Epidermal melanocyte (primary cell): Measurements from ENCODE around the gene PRIMPOL.

Experiments used
- DNase-seq: peaks from one replicate; pipeline ENCODE4 v3.0.0; 2011; ENCODE audit warnings: low spot score; ENCODE audit not compliant: insufficient read length

Gene PRIMPOL

GRCh38 chr4:184664445-184665210 lies 15.1 kb downstream of the PRIMPOL start:
- no peak for DNase-seq

- no peak for DNase-seq
These were observed 17.1 kb downstream of the PRIMPOL start for GRCh38 chr4:184666670-184667069.

- DNase-seq = no peak
These were observed 18.6 kb downstream of the PRIMPOL start for GRCh38 chr4:184668096-184668495.

DNA sequence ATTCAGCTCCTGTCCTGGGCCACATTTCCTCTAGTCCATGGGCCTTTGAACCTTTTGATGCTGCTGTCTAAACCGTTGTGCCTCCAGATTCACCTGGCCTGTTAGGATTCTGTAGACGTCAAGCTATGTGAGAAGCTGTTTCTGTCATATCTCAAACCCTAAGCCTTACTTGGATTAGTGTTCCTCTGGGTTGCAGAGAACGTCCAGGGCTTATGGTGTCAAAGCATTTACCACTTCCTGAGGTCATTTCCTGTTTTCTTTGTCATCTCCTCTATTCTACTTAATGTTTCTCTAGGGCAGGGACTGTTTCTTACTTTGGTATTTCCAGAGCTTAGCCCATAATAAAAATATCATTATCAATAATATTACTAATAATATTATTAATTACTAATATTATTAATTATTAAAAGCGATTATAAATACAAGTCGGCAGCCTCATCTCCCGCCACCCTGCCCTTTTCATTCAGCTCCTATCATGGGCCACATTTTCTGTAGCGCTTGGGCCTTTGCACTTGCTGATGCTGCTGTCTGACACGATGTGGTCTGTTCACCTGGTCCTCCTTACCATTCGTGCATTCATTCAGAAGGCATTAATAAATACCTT lies 19.1 kb downstream of the PRIMPOL start:
- no peak for DNase-seq

DNA sequence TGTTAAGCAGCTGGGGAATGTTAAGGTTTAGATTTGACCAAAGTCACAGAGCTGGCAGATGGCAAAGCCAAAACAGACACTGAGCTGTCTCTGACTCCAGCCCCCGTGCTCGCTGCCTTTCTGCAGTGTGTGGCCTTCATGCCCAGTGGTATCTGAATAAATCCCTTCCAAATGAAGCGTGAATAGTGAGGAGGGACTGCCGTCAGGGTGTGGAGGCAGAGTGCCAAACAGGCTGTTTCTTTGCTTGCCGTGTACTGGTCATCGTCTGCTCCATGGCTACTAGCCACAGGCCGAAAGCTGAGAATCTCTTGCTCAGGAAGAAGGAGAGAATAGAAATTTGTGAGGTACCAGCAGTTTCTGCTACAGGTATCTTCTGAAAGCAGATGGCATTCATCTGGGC lies 19.7 kb downstream of the PRIMPOL start:
- no peak for DNase-seq

GRCh38 chr4:184671101-184671500 lies 21.6 kb downstream of the PRIMPOL start:
- DNase-seq = no peak

DNA sequence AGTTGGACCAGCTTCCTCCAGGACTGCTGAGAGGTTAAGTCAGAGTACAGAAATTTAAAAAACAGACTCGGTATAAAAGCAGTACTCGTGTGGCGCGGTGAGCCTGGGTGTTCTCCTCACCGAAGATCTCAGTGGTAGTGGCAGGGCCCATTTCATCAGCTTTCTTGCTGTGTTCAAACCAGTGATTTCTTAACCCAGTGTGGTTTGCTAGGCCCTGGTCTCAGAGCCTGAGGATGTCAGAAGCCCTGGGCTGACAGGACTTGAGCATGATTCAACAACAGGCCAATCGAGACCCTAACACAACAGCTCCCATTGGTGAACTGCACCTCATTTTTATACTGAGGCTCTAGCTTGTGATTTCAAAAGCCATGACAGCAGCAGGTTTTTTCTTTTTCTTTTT lies 23.2 kb downstream of the PRIMPOL start:
- no peak for DNase-seq

DNA sequence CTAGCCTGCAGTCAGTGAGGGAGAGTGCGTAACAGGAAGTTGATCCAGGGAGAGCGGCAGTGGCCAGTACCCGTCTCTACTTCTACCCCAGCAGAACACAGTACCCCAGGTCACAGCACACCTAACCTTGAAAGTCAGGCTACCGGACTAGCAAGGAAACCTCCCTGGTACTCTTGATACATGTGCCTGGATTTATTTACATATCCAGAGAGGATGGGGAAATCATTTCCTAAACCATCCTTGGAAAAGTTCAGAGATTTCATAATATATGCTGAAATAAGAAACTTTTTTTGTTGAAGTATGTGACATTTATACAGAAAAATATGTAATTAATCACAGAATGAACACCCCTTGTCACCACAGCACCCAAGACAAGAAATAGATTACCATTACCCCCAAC lies 24.5 kb downstream of the PRIMPOL start:
- DNase-seq = no peak

DNA sequence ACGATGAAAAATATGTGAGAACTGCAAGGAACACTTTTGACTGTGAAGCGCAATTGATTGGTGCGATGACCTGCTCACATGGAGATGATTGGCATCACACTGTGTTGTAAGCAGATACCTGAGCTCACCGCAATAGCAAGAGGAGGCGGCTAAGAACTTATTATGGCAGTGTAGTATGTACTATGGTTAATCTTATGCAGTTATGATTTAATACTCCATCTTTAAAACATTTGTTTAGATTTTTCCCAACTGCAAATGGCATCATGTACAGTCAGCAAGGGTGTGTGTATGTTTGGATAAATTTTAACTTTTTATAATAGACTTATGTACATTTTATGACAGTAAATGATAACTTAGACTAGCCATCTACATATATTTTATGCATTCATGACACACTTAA lies 25.5 kb downstream of the PRIMPOL start:
- no peak for DNase-seq

- DNase-seq = no peak
These were observed 26.4 kb downstream of the PRIMPOL start for GRCh38 chr4:184675821-184676492.

- no peak for DNase-seq
These were observed 31.2 kb downstream of the PRIMPOL start for GRCh38 chr4:184680698-184681097.

DNA sequence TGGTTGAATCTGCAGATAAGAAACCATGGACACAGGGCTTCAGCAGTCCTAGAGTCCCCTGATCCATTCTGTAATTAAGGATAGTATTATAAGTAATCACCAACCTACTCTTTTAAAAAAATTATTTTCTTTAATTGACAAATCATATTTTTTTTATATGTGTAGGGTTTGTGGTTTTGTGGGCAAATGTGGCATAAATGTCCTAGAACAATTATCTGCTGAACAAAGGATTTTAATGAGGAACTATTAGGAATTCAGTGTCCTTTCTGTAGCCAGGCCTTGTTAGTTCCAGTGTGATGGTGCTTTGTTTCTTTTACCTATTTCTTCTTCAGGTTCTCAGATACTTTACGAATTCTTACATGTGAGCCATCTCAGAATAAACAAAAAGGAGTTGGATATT lies 32.4 kb downstream of the PRIMPOL start:
- DNase-seq = no peak

GRCh38 chr4:184684491-184685189 lies 35.1 kb downstream of the PRIMPOL start:
- no peak for DNase-seq

GRCh38 chr4:184688005-184688404 lies 38.5 kb downstream of the PRIMPOL start:
- no peak for DNase-seq

GRCh38 chr4:184688447-184688846 lies 38.9 kb downstream of the PRIMPOL start:
- no peak for DNase-seq

DNA sequence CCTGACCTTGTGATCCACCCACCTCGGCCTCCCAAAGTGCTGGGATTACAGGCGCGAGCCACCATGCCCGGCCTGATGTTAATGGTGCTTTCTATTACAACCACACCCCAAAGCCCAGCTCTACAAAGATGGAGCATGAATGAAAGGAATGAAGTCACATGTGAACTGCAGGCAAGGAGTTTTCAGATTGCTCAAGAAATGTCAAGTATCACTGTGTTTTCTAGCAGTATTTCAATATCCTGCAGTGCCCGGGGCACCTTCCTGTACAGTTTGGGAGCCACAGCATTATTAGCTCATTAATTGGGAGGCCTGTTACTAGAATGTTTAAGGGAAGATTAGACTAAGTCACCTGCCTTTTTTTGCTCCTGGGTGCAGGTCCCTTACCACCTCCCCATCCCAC lies 40.1 kb downstream of the PRIMPOL start:
- no peak for DNase-seq

GRCh38 chr4:184693056-184693455 lies 43.5 kb downstream of the PRIMPOL start:
- no peak for DNase-seq

GRCh38 chr4:184694412-184694956 lies 44.9 kb downstream of the PRIMPOL start:
- DNase-seq = no peak

GRCh38 chr4:184695178-184695896 lies 45.8 kb downstream of the PRIMPOL start:
- DNase-seq = no peak

DNA sequence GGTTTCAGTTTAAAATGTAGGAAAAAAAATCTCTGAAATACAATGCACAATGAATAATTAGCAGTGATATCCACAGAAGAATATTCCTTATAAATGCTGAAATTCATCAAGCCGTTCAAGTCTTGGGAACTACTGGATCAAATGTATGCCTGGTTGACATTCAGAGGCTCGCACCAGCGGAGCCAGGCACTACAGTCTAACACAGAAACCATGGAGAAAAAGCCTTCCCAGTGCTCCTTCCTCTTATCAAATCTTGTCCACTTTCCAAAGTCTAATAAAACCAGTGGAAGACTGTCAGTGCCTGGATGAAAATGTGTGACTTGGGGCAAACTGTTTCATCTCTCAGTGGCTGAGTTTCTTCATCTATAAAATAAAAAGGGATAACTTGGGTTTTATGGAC lies 48.4 kb downstream of the PRIMPOL start:
- DNase-seq = no peak

DNA sequence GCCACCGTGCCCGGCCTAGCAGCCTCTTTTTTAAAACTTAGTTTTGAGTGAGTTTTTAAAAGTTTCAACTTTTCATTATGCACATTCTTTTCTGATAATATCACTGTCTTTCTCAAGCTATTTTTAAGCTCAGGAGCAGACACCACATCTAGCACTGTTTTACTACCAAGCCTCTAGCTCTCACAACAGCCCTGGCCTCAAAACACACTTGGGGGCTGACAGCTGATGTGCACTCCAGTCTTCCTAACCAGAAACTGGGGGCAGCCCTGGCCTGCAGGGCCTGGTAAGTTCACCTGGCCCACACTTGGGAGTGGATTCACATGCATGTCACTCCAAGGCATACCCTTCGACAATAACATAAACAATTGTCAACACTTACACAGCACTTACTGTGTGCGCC lies 50.4 kb downstream of the PRIMPOL start:
- DNase-seq = no peak
